Fibroblast of the aortic adventitia (primary cell): ENCODE measurements around the gene SCO2. TPM values are rescaled to one million over a fixed set of nuclear protein-coding genes. Genes with fewer than 3 reads are reported as not detected.

ENCODE experiments used
- DNase-seq: peaks from one replicate; pipeline ENCODE4 v3.0.0-alpha.2; 2010; ENCODE audit warnings: low read depth
- H3K4me3 ChIP-seq: 2 replicates; pipeline ENCODE4 v1.5.1; 2011; ENCODE audit warnings: low read depth, mild to moderate bottlenecking, control low read depth, low read length, moderate library complexity
- total RNA-seq: library from RNA; depleted of rRNA; stranded (reverse); fragments of >200 nt; gene quantifications from 2 replicates; pipeline ENCODE4 v1.2.3, GENCODE V29; 2012; ENCODE audit warnings: low replicate concordance
- TF ChIP-seq, protein P1 (sequence below): IDR thresholded peaks from 2 replicates; pipeline ENCODE4 v1.5.1; 2011; ENCODE audit warnings: mild to moderate bottlenecking, low read length, control low read depth, inconsistent platforms; ENCODE audit not compliant: insufficient read depth

SCO2 gene
- total RNA-seq, 1 donor, result 3.4 TPM

- no peak overlapping the region for H3K4me3 ChIP-seq
- no peak for DNase-seq
- TF ChIP-seq, protein P1, sequence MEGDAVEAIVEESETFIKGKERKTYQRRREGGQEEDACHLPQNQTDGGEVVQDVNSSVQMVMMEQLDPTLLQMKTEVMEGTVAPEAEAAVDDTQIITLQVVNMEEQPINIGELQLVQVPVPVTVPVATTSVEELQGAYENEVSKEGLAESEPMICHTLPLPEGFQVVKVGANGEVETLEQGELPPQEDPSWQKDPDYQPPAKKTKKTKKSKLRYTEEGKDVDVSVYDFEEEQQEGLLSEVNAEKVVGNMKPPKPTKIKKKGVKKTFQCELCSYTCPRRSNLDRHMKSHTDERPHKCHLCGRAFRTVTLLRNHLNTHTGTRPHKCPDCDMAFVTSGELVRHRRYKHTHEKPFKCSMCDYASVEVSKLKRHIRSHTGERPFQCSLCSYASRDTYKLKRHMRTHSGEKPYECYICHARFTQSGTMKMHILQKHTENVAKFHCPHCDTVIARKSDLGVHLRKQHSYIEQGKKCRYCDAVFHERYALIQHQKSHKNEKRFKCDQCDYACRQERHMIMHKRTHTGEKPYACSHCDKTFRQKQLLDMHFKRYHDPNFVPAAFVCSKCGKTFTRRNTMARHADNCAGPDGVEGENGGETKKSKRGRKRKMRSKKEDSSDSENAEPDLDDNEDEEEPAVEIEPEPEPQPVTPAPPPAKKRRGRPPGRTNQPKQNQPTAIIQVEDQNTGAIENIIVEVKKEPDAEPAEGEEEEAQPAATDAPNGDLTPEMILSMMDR, result no peak
Measured at GRCh38 chr22:50503475-50504145, 21.8 kb downstream of the SCO2 start.

GRCh38 chr22:50502628-50503474, 22.5 kb downstream of the SCO2 start:
- TF ChIP-seq, protein P1, result no peak
- no peak overlapping the region for H3K4me3 ChIP-seq
- DNase-seq, result no peak

- no peak for DNase-seq
- no peak overlapping the region for H3K4me3 ChIP-seq
- TF ChIP-seq, protein P1, result no peak
Measured at GRCh38 chr22:50502096-50502495, 23.3 kb downstream of the SCO2 start.

DNA sequence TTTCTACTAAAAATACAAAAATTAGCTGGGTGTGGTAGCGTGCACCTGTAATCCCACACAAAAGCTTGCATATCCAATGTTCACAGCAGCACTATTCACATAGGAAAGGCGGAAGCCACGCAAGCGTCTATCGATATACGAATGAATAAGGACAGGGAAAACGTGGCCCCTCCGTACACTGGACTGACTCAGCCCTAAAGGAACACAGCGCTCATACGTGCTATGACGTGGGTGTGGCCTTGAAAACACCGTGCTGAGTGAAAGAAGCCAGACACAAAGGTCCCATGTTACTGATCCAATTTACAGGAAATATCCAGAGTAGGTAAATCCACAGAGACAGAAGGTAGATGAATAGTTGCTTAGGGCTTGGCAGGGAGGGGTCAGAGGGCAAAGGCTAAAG, 24.9 kb downstream of the SCO2 start:
- TF ChIP-seq, protein P1, result no peak
- H3K4me3 ChIP-seq, result no peak overlapping the region
- DNase-seq, result no peak

GRCh38 chr22:50498322-50498890, 27.0 kb downstream of the SCO2 start:
- DNase-seq, result peak; percentile 58
- H3K4me3 ChIP-seq, result no peak overlapping the region
- TF ChIP-seq, protein P1, result peak; percentile 66

GRCh38 chr22:50497093-50497492, 28.3 kb downstream of the SCO2 start:
- no peak for DNase-seq
- TF ChIP-seq, protein P1, result no peak
- H3K4me3 ChIP-seq, result no peak overlapping the region
